HCT116 (cell line): Measurements from ENCODE around the gene LENG9.

Experiments used
- RAD21 ChIP-seq: IDR thresholded peaks from 2 replicates; pipeline ENCODE4 v1.6.1; 2012; ENCODE audit warnings: low read depth, mild to moderate bottlenecking
- SRF ChIP-seq: IDR thresholded peaks from 2 replicates; pipeline ENCODE4 v1.6.1; 2012; ENCODE audit warnings: low read depth
- YY1 ChIP-seq: IDR thresholded peaks from 2 replicates; pipeline ENCODE4 v1.6.1; 2011; ENCODE audit warnings: low read length, low read depth, moderate library complexity, mild to moderate bottlenecking; ENCODE audit not compliant: insufficient replicate concordance; ENCODE audit errors: extremely low read depth

GRCh38 chr19:54458648-54459281, 4.8 kb downstream of the LENG9 start:
- TF ChIP-seq YY1 (no peak), SRF (no peak), RAD21 (no peak)
